ENCODE results near the gene FAM20A. TPM values are rescaled to one million over a fixed set of nuclear protein-coding genes. Genes with fewer than 3 reads are reported as not detected.

The FAM20A gene
- total and polyA plus RNA-seq, 9 of the 15 experiments (the other 6 are each of a cell fraction or from before 2014, with no cell fraction given), result 0.07 TPM; not detected in 8

GRCh38 chr17:68591583-68591982 lies 9.6 kb downstream of the FAM20A start (continued):
- TF ChIP-seq, protein P1, sequence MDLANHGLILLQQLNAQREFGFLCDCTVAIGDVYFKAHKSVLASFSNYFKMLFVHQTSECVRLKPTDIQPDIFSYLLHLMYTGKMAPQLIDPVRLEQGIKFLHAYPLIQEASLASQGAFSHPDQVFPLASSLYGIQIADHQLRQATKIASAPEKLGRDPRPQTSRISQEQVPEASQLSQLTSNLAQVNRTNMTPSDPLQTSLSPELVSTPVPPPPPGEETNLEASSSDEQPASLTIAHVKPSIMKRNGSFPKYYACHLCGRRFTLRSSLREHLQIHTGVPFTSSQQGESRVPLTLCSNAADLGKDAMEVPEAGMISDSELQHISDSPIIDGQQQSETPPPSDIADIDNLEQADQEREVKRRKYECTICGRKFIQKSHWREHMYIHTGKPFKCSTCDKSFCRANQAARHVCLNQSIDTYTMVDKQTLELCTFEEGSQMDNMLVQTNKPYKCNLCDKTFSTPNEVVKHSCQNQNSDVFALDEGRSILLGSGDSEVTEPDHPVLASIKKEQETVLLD (IDR thresholded peaks at IDR 0.05), result peak; percentile 83
- TF ChIP-seq L3MBTL2 (IDR thresholded peaks at IDR 0.05), result peak; percentile 53; the same call in 1 of the 2 replicates
- peak; percentile 34; the same call in 1 of the 2 replicates for TF ChIP-seq NR2C1 (IDR thresholded peaks at IDR 0.05)
- TF ChIP-seq NR2C1 (tag; IDR thresholded peaks at IDR 0.05), result 0 out of 2 replicates have a peak, but pooled peaks have one; percentile 44
- no peak for TF ChIP-seq RNF2 (IDR thresholded peaks at IDR 0.05)
- TF ChIP-seq MAFF (IDR thresholded peaks at IDR 0.05; ENCODE audit: low read length), result no peak
- TF ChIP-seq, protein P2, sequence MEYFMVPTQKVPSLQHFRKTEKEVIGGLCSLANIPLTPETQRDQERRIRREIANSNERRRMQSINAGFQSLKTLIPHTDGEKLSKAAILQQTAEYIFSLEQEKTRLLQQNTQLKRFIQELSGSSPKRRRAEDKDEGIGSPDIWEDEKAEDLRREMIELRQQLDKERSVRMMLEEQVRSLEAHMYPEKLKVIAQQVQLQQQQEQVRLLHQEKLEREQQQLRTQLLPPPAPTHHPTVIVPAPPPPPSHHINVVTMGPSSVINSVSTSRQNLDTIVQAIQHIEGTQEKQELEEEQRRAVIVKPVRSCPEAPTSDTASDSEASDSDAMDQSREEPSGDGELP (CRISPR knock-in tag; IDR thresholded peaks at IDR 0.05; ENCODE audit: borderline replicate concordance), result peak; percentile 89
- 0 out of 2 replicates have a peak, but pooled peaks have one; percentile 41 for TF ChIP-seq CXXC5 (CRISPR knock-in tag; IDR thresholded peaks at IDR 0.05)
- TF ChIP-seq ESRRA (IDR thresholded peaks at IDR 0.05; ENCODE audit: borderline replicate concordance, low read depth), result peak; percentile 84
- TF ChIP-seq, protein P3, sequence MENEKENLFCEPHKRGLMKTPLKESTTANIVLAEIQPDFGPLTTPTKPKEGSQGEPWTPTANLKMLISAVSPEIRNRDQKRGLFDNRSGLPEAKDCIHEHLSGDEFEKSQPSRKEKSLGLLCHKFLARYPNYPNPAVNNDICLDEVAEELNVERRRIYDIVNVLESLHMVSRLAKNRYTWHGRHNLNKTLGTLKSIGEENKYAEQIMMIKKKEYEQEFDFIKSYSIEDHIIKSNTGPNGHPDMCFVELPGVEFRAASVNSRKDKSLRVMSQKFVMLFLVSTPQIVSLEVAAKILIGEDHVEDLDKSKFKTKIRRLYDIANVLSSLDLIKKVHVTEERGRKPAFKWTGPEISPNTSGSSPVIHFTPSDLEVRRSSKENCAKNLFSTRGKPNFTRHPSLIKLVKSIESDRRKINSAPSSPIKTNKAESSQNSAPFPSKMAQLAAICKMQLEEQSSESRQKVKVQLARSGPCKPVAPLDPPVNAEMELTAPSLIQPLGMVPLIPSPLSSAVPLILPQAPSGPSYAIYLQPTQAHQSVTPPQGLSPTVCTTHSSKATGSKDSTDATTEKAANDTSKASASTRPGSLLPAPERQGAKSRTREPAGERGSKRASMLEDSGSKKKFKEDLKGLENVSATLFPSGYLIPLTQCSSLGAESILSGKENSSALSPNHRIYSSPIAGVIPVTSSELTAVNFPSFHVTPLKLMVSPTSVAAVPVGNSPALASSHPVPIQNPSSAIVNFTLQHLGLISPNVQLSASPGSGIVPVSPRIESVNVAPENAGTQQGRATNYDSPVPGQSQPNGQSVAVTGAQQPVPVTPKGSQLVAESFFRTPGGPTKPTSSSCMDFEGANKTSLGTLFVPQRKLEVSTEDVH (IDR thresholded peaks at IDR 0.05; ENCODE audit: low read depth, partially characterized antibody), result no peak
- TF ChIP-seq MEIS2 (IDR thresholded peaks at IDR 0.05; ENCODE audit: partially characterized antibody), result peak; percentile 68
- TF ChIP-seq GABPA (tag; conservative IDR thresholded peaks at IDR 0.05; ENCODE audit: low read depth), result peak; percentile 54; the same call in 1 of the 2 replicates
- TF ChIP-seq, protein P4, sequence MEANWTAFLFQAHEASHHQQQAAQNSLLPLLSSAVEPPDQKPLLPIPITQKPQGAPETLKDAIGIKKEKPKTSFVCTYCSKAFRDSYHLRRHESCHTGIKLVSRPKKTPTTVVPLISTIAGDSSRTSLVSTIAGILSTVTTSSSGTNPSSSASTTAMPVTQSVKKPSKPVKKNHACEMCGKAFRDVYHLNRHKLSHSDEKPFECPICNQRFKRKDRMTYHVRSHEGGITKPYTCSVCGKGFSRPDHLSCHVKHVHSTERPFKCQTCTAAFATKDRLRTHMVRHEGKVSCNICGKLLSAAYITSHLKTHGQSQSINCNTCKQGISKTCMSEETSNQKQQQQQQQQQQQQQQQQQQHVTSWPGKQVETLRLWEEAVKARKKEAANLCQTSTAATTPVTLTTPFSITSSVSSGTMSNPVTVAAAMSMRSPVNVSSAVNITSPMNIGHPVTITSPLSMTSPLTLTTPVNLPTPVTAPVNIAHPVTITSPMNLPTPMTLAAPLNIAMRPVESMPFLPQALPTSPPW (CRISPR knock-in tag; IDR thresholded peaks at IDR 0.05), result peak; percentile 31; the same call in 1 of the 2 replicates
- no peak for TF ChIP-seq NR2C2 (CRISPR knock-in tag; IDR thresholded peaks at IDR 0.05)
- peak; percentile 57; the same call in 1 of the 2 replicates for TF ChIP-seq NR2C2 (tag; IDR thresholded peaks at IDR 0.05)

Data from K562 (cell line).